GM12801 (cell line): ENCODE results near the gene APP.

ENCODE experiments used
- TF ChIP-seq, protein P1 (sequence below): IDR thresholded peaks from one replicate; pipeline ENCODE4 v1.5.1; 2011; ENCODE audit warnings: control low read depth; ENCODE audit not compliant: insufficient read length; ENCODE audit errors: extremely low read depth

The APP gene

GRCh38 chr21:25979845-25980616 is 190.5 kb downstream of the APP start:
- TF ChIP-seq, protein P1, sequence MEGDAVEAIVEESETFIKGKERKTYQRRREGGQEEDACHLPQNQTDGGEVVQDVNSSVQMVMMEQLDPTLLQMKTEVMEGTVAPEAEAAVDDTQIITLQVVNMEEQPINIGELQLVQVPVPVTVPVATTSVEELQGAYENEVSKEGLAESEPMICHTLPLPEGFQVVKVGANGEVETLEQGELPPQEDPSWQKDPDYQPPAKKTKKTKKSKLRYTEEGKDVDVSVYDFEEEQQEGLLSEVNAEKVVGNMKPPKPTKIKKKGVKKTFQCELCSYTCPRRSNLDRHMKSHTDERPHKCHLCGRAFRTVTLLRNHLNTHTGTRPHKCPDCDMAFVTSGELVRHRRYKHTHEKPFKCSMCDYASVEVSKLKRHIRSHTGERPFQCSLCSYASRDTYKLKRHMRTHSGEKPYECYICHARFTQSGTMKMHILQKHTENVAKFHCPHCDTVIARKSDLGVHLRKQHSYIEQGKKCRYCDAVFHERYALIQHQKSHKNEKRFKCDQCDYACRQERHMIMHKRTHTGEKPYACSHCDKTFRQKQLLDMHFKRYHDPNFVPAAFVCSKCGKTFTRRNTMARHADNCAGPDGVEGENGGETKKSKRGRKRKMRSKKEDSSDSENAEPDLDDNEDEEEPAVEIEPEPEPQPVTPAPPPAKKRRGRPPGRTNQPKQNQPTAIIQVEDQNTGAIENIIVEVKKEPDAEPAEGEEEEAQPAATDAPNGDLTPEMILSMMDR = no peak

GRCh38 chr21:25977068-25977611 is 193.4 kb downstream of the APP start:
- TF ChIP-seq, protein P1 = no peak

- TF ChIP-seq, protein P1 = no peak
Observed at GRCh38 chr21:25974964-25975363, 195.6 kb downstream of the APP start.

GRCh38 chr21:25970254-25970930 is 200.2 kb downstream of the APP start:
- TF ChIP-seq, protein P1 = no peak

GRCh38 chr21:25967901-25968438 is 202.6 kb downstream of the APP start:
- TF ChIP-seq, protein P1 = no peak

DNA sequence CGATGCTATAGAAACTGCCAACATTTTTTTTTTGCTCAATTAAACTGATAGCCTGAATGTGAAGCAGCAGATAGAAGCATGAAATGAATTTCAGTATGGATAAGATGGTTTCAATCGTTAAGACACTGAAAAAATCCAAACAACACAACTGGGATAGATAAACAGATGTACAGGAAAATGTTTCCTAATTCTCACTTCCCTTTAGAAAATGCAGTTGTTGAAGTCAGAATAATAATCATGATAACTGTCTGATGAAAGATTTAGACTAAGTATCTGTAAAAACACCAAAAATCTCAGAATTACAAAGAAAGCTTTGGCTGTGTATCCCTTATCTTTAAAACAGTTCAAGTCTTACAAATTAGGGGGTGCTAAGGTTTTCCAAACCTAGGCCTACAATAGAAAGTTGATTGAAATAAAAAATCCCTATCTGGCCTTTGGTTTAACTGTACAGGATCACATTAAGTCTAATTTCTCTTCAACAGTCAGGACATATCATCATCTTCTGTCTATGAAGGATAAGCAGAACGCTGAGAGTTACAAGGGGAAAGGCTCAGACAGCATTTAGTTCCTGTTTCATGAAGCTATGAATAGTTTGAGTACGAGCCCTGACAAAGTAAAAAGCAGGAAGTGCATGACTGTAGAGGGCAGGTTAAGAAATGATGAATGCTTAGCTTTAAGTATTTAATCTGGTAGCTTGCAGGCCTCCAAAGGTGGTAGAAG is 203.2 kb downstream of the APP start:
- TF ChIP-seq, protein P1 = no peak
